ENCODE results near the gene MPZL2.

DNA sequence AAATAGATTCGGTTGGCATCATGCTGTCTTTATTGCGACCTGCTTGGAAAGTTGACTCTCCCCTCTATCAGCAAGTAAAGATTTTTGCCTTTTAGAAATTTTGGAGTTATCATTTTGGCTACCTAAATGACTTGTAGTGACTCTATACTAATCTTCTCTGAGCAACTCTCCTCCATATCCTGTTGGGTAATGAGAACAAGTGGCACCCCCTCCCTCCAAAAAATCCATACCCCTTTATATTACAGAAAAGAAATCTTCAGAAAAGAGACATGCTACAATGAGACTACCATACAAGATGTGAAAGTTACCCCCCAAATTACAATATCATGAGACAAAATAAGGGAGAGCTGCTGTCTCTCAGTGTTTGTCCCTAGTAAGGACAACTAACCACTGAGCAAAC lies 40.5 kb downstream of the MPZL2 start:
- TF ChIP-seq, protein P1, sequence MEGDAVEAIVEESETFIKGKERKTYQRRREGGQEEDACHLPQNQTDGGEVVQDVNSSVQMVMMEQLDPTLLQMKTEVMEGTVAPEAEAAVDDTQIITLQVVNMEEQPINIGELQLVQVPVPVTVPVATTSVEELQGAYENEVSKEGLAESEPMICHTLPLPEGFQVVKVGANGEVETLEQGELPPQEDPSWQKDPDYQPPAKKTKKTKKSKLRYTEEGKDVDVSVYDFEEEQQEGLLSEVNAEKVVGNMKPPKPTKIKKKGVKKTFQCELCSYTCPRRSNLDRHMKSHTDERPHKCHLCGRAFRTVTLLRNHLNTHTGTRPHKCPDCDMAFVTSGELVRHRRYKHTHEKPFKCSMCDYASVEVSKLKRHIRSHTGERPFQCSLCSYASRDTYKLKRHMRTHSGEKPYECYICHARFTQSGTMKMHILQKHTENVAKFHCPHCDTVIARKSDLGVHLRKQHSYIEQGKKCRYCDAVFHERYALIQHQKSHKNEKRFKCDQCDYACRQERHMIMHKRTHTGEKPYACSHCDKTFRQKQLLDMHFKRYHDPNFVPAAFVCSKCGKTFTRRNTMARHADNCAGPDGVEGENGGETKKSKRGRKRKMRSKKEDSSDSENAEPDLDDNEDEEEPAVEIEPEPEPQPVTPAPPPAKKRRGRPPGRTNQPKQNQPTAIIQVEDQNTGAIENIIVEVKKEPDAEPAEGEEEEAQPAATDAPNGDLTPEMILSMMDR (conservative IDR thresholded peaks at IDR 0.05 in 1 of 2, IDR thresholded peaks at IDR 0.05 in 1 of 2; ENCODE audit: extremely low read depth in 1 of 2, insufficient read depth in 1 of 2, low read depth in 1 of 2, low read length in 2 of 2), result no peak
- no peak for TF ChIP-seq EZH2 (IDR thresholded peaks at IDR 0.05; ENCODE audit: borderline replicate concordance, low read length)
